ENCODE measurements around the gene KMT5B.

- TF ChIP-seq CTCF (IDR thresholded peaks at IDR 0.05; ENCODE audit: low read depth, low read length), result no peak
- no peak for TF ChIP-seq POLR2A (IDR thresholded peaks at IDR 0.05; ENCODE audit: extremely low read depth, insufficient read length)
- TF ChIP-seq MAX (IDR thresholded peaks at IDR 0.05; ENCODE audit: low read depth, low read length), result no peak
These were observed 106.7 kb downstream of the KMT5B start for GRCh38 chr11:68106165-68106940.

All from NB4 (cell line).